NCI-H2227 (cell line): Measurements from ENCODE around the gene SLC5A2.
"Not testable (repeated sequence)": the region's sequence is repeated elsewhere in the genome, so short reads cannot be mapped to it uniquely, and the experiment has no call there.

Source experiments
- DNase-seq: peaks from one replicate; lab custom pipeline; 2025; ENCODE audit not compliant: unreplicated experiment; lab: John Stamatoyannopoulos, UW

SLC5A2 gene

DNA sequence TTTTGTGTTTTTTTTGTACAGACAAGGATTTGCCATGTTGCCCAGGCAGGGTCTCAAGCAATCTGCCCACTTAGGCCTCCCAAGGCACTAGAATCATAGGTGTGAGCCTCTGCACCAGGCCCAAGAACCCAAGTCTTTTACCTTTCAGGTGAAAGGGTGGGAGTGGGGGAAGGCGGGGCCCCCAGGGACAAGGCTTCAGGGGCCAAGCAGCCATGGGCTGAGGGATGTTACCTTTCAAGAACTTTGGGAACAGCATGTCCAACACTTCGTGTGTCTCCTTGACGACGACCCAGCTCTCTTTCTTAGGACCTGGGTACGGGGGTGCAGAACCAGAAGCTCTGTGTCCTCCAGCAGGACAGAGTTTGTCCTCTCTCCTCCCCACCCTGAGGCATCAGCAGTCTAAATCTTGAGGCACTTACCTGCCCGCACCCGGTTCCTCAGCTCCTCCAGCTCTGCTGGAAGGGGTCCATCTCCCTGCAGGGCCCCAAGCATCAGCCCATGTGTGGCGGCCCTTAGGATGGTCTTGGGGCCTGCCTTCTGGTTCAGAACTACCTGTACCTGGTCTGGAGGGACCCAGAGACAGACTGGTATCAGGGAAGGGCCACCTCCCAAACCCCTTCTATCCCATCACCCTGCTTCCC, 9.0 kb downstream of the SLC5A2 start:
- no peak for DNase-seq

DNA sequence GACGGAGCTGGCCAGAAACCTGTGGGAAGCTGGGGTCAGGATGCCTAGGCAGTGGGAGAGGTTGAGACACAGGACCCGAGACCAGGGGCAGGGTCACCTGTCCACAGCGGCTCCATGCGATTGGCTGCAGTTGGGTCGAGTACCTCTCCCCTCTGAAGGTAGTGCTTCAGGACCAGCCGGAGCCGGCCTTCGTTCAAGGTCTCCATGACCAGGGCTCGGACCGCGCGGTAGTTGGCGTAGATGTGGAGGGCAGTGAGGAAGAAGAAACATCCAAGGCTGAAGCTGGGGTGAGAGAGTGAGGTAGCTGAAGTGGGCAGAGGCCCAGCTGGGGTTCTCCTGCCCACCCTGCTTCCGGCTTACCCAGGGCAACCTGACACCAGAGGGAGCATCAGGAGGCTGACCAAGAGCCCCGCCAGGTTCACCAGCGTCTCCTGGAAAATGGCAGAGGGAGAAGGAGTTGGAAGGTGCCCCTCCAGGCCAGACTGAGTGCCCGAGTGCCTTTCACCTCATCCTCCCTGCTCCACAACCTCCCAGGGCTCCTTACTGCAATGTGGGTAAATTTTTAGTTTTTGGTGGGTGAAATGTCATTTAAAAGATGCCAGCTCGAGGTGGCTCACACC, 10.7 kb downstream of the SLC5A2 start:
- no peak for DNase-seq

DNA sequence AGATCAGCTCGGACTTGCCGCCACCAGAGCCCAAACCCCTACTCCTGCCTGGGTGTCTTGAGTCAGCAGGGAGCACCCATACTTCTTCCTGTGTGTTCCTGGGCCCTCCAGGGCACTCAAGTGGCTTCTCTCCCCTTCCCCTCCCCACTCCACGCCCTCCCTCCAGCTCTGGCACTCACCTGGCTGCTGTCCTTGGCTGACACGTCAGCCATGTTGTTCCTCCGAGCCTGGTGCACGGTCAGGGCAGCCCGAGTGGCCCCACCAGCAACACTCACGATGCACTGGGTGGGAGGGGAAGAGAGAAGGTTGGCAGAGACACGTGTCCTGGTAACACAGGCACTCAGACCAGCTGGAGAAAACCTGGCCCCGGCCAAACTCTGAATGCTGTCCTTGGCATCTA, 13.7 kb downstream of the SLC5A2 start:
- no peak for DNase-seq

DNA sequence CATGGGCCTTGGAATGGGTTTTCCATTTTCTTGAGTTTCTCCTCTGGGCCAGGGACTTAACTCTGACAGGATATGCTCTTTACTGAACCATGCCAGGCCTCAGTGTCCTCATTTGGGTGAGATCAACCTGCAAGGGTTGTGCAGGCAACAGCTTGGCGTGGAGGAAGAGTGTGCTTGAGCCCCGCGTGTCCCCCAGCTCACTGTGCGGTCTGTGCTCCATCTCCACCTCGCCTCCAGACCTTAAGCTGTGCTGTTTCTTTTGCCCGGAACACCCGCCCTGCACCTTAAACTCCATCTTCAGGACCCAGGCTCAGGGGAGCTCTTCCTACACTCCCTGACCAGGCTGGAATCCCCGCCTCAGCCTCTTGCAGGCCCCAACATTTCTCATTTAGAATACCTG, 15.6 kb downstream of the SLC5A2 start:
- no peak for DNase-seq

DNA sequence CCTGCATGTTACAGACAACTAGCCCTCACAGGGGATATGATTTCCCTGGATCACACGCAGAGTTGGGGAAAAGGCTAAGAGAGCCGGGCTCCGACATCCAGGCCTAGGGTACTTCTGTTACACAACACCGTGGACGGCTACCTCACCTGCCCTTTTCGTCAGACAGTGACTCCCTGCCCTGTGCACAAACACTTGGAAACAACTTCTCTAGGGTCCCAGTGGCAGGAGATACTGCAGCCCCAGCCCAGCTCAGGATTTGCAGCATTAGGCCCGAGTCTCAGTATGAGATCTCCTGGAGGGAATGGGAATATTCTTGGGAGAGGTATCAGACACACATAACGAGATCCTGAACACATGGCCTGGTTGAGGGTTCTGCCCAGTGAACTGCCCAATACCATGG, 17.0 kb downstream of the SLC5A2 start:
- DNase-seq: no peak

DNA sequence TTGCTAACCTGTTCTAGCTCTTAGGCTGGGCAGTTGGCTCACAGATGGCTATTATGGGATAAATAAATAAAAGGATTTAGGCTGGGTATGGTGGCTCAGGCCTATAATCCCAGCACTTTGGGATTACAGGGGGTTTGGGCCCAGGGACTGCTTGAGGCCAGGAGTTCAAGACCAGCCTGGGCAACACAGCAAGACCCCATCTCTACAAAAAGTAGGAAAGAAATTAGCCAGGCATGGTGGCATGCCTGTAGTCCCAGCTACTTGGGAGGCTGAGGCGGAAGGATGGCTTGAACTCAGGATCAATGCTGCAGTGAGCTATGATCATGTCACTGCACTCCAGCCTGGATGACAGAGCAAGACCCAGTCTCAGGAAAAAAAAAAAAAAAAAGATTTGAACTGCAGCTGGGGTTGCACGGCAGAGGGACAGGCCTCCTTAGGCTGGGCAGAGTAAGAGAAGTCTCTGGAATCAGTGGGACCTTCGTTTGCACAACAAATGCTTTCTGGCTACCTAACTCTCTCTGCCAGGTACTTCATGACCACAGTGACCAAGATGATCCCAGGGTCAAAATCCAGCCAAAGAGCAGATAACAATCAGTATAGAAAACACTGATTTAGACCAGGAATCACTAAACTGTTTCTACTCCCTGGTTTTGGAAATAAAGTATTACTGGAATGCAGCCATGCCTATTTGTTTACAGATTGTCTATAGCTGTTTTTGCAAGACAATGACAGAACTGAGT, 18.5 kb downstream of the SLC5A2 start:
- no peak for DNase-seq

DNA sequence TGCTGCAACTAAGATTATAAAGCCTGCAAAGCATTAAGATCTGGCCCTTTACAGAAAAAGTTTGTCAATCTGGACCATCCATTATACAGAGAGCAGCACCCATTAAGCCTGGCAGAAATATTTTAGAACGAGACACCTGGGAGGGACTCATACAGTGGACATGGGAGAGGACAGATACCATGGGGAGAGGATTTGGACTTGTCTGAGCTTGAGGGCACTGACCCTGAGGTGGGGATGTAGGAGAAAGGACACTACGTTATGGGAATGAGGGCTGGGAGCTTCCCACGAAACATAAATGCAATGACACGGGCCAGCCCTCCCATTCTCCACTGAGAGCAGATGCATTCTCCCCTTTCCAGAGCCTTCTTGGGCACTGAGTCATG, 19.0 kb downstream of the SLC5A2 start:
- no peak for DNase-seq

DNA sequence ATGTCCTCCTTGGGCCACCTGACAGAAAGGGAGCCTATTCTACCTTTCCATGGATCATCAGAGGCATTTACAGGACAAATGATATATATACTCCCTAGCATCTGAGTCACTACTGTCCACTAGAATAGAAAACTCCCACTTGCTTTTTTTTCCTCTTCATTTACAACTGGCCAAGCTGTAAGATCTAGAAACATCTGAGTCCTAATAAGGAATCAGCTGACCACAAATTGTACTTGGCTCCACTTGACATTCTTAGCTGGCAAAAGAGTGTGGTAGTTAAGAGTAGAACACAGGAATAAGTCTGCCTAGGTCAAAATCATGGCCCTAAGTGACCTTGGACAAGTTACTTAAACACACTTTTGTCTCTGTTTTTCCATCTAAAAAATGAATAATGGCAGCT, 20.1 kb downstream of the SLC5A2 start:
- no peak for DNase-seq

DNA sequence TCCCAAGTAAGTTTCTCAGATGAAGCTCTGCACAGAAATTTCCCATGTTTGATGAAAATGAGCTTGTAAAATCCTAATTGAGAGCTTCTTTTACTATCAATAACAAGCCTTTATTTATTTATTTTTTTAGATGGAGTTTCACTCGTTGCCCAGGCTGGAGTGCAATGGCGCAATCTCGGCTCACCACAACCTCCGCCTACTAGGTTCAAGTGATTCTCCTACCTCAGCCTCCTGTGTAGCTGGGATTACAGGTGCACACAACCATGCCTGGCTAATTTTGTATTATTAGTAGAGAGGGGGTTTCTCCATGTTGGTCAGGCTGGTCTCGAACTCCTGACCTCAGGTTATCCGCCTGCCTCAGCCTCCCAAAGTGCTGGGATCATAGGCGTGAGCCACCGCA, 20.6 kb downstream of the SLC5A2 start:
- DNase-seq: not testable (repeated sequence)

DNA sequence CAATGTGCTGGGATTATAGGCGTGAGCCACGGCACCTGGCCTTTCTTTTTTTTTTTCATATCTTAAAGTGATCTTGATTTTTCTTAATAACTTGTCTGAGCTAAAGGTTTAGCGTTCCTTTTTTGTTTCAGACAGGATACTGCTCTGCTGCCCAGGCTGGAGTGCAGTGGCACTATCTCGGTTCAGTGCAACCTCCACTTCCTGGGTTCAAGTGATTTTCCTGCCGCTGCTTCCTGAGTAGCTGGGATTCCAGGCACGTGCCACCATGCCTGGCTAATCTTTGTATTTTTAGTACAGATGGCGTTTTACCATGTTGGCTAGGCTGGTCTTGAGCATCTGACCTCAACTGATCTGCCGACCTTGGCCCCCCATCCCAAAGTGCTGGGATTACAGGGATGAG, 21.2 kb downstream of the SLC5A2 start:
- no peak for DNase-seq

DNA sequence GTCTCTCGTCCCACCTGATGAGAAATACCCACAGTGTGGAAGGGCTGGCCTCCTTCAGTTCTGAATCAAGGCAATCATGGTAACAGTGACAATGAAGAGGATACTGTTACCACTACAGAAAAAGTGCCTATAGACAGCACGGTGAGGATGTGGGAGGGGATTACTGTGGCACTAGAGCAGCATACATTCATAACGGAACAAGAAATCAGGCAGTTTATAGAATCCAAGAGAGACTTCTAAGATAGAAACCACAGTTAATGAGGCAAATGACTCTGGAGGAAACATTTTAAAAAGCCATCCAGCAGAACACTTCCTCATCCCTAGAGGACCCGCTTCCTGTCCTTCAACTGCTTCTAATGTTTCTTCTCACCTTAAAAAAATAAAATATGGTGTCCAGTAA, 22.6 kb downstream of the SLC5A2 start:
- no peak for DNase-seq

DNA sequence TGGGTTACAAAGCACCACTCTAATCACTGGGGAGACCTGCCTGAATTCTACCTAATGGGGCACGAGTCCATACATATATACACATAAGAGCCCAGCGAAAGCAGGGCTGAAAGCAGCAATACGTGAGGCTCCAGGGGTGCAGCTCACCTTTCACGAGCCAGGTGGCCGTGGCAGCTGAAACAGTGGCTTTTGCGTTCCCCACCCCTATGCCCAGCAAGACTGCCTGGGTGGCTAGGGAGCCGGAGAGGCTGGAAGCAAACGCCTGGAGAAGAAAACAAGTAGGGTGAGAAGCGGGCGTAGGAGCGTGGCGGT, 24.6 kb downstream of the SLC5A2 start:
- no peak for DNase-seq

DNA sequence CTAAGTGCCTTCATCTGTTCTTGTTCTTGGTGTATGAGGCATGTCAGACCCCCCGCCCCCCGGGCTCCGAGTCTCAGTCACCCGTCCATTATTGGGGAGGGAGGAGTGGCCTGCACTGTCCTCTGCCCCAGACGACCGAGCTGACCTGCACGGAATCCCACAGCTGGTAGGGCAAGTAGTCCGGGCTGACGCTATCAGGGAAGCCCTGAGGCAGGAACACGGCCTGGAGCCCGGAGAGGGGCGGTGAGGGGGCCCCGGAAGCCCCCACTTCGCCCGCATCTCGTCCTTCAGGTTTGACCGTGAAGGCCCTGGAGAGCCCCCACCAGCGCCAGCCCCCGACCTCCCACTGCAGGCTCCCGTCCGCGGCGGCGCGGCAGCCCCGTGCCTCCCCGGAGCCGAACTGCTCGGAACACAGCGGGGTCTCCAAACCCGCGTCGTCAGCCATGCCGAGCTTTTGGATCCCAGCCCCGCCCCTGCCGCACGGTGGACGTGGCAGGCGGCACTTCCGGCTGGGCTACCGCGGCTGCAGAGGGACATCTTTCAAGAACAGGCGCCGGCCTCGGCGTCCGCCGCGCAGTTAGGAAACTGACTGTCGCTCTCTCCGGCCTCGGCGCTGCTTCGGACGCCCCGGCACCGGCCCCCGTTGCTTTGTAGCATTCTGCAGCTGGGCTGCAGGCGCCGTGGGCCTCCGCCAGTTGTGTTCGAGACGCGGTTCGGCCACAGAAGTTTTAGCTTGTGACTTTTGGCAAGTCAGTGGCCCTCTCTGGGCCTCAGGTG, 25.2 kb downstream of the SLC5A2 start, which contains the start of gene RUSF1:
TSS of gene RUSF1 (minus strand) at position 463 of the 777 bp plus-strand sequence. CDS start at position 445, 18 bp downstream.
- peak; percentile 94 for DNase-seq

DNA sequence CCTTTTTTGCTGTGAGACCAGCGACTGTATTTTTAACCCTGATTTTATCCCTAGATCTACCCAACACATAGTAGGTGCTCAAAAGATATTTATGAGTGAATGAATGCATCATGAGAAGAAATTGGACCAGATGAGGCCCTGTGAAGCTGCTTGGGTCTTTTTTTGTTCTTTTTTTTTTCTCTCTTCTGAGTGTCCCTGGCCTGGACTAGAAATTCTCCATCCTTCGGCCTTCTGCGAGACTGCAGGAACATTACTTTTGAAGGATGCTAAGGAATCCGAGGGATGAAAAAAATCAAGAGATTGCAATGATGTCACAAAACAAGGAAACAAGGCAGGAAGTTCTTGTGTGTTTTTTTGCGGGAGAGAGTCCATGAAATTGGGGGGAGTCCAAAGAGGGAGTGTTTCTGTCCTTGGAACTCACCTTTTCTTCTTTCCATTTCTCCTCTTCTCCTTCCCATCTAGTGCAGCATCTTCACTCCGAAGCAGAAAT, 25.8 kb downstream of the SLC5A2 start:
- peak; percentile 38 for DNase-seq

DNA sequence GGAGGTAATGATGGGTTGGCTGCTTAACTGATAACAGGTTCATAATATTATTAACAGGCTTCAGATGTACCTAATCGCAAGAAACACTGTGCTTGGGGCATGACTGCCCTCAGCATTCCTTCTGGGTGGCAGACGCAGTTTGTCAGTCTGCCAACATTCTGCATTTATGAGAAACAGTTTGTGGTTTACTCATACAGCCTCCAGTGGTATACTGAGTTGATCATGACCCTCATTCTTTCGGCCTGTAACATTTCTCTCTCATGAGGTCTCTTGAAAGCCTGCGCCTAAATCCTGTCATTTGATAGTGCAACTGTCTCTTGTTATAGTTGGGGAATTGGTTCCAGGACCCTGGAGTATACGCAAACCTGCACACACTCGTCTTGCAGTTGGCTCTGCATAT, 30.2 kb downstream of the SLC5A2 start:
- no peak for DNase-seq

DNA sequence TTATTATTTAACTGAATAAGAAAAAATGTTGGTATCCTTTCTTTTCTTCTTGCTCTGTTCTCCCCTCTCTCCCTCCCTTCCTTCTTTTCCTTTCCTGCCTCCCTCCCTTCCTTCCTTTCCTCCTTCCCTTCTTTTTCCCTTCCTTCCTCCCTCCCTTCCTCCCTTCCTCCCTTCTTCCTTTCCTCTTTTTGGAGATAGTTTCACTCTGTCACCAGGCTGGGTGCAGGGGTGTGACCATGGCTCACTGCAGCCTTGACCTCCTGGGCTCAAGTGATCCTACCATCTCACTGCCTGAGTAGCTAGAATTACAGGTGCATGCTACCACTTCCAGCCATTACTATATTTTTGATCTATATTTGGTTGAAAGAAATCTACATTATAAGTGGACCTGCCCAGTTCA, 31.0 kb downstream of the SLC5A2 start:
- no peak for DNase-seq

DNA sequence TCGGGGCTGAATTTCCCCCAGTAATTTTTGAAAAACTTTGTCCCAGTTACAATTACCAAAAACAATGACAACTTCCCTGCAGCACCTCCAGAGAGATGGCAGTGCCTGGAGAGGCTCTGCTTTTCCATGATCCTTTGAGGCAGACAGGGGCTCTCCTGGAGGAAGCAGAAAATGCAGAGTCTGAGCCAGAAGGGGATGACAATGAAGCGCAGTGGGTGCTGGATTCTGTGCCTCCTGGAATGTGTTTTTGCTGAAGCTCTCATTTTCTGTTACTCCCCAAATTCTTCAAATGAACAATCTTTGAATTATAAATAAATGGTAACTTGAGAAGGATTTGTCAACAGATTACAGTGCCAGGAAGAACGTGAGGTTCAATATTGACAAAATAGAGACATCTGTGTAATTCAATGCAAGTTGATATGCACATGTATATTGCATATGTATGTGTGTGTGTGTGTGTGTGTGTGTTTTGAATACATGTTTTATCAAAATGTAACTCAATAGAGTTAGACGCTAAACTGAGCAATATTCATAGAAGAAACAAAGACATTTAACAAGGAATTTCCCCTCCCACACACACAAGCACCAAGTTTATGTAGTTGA, 35.0 kb downstream of the SLC5A2 start:
- DNase-seq: no peak

DNA sequence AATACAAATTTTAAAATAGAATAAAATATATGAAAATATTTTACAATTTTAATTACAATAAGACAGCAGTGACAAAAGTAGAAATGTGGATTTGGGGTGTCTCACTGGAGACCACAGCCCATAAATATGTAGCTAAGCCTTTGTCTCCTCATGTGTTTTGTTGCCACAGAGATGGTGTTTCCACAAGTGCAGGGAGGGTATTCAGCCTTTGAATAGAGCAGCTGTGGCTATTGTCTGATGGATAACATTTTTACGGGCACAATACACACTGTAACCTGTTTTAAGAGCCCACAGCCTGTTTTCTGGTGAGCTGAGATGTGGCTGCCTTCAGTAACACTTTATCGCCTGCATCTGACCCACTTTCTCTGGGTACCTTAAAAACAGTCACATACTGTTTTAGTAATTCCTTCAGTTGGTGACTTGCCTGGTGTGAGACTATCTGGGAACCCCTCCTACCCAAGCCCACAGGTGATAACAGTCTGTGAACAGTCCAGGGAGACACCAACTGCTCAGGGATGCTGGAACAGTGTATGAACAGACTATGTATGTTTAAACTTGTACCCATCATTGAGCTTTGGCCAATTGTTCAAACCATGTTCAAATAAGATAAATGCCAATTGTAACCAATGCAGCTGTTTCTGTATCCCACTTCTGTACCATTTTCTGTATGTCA, 37.0 kb downstream of the SLC5A2 start:
- DNase-seq: no peak

DNA sequence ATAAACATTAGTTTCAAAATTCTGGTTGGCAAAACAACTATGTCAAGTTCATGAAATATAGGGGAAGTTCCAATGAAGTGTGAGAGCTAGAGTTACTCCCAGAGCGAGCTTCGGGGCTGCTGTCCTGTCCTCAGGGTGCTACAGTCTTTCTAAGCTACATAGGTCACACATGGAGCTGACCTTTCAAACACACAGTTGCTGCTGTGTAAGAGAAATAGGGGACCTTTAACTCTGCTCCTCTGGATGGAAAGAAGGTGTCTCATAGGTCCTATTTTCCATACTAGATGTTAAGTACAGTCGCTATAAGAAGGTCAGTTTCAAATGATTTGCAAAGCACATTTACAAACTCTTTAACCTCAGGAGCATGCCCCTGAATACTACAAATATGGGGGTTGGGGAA, 38.4 kb downstream of the SLC5A2 start:
- no peak for DNase-seq

DNA sequence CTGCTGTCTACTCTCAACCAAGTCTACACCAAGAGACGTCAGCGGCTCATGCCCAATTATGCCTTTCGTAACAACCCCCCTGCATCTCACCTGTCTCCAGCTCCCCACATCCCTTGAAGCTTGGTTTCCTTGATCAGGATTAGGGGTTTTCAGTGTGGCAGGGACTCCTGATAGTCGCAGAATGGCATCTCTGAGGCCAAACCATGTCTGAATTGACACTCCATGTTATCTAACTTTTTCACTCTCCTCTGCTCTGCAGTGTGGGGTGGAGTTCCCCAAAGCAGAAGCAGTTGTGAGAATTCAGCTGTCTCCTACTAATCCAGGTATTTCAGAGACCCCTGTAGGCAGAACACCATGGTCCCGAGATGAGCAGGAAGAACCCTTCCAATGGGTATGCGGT, 39.1 kb downstream of the SLC5A2 start:
- DNase-seq: no peak

DNA sequence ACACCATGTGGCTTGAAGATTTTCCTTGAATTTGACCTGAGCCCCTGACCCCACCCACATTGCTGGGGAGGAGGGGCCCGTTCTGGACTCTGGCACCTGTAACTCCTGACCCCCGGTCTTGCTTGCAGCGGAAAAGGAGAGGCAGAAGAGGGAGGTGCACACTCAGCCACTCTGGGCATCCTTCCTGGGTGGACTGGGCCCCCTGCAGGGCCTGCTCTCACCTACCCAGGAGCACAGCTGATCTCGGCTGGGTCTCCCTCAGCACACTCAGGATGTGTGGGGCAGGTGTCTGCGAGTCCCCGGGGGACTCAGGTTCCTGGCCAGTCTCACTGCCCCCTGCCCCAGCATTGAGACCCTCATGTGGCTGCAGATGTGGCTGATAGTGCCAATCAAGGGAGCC, 40.8 kb downstream of the SLC5A2 start:
- not testable (repeated sequence) for DNase-seq
